Endothelial cell of umbilical vein (primary cell): ENCODE measurements around the gene MVB12B. TPM values are rescaled to one million over a fixed set of nuclear protein-coding genes. Genes with fewer than 3 reads are reported as not detected.

ENCODE experiments used
- BruUV-seq: library from RNA; stranded (reverse); fragments of 400-500 nt; replicated peaks from 2 replicates; lab custom pipeline; 2021; lab: Mats Ljungman, UMichigan
- CTCF ChIA-PET: fragments of 300-600, 350-600 bp; sonication (Branson Sonifier 250); formaldehyde crosslinking; loops from one replicate; lab custom pipeline; 2021; ENCODE audit warnings: antibody characterized with exemption, inconsistent platforms; lab: Charles Lee
- POLR2A ChIA-PET: fragments of 300-600, 350-600 bp; sonication (Branson Sonifier 250); formaldehyde crosslinking; loops from one replicate; lab custom pipeline; 2021; ENCODE audit warnings: antibody characterized with exemption, inconsistent platforms; lab: Charles Lee
- DNase-seq: peaks from one replicate; pipeline ENCODE4 v3.0.0-alpha.2; 2011; ENCODE audit warnings: low read depth, low spot score
- FAIRE-seq: peaks from 2 replicates; lab custom pipeline; 2011; peaks lifted over from hg19 to GRCh38; lab: Jason Lieb, UNC
- H2AFZ ChIP-seq: 2 replicates; pipeline ENCODE4 v1.6.0; 2012; ENCODE audit warnings: low read depth, low read length, control low read depth, inconsistent platforms
- H3K27ac ChIP-seq: 2 replicates; pipeline ENCODE4 v1.5.1; 2011; ENCODE audit warnings: low read depth, mild to moderate bottlenecking, control low read depth, low read length, moderate library complexity; ENCODE audit not compliant: insufficient read depth
- H3K27me3 ChIP-seq, 2 experiments: 2 replicates each; pipeline versions ENCODE4 v1.6.0 to v1.6.1; 2011; ENCODE audit warnings: low read length in 2 of 2, mixed read lengths in 1 of 2; ENCODE audit not compliant: control insufficient read depth in 2 of 2, insufficient read depth in 2 of 2
- H3K36me3 ChIP-seq, 2 experiments: 2 replicates in 1 of 2; 3 replicates in 1 of 2; pipeline ENCODE4 v1.5.1; 2011; ENCODE audit warnings: low read length in 2 of 2, mild to moderate bottlenecking in 1 of 2, moderate library complexity in 1 of 2; ENCODE audit not compliant: control insufficient read depth in 2 of 2, insufficient read depth in 2 of 2; ENCODE audit errors: extremely low read depth in 1 of 2
- H3K4me1 ChIP-seq: 3 replicates; pipeline ENCODE4 v1.5.1; 2011; ENCODE audit warnings: mild to moderate bottlenecking, low read length; ENCODE audit not compliant: control insufficient read depth, insufficient read depth; ENCODE audit errors: extremely low read depth
- H3K4me2 ChIP-seq: 2 replicates; pipeline ENCODE4 v1.6.1; 2011; ENCODE audit warnings: low read length, control low read depth, mixed read lengths; ENCODE audit not compliant: insufficient read depth
- H3K4me3 ChIP-seq, 3 experiments: fragments of 200-600 bp in 1 of 3; sonication (generic), shearing (Covaris generic) in 1 of 3; replicated peaks in 1 of 3; 2 replicates each; pipeline ENCODE4 v1.5.1; 2011 to 2016; ENCODE audit warnings: control low read depth in 3 of 3, low read length in 3 of 3, mild to moderate bottlenecking in 2 of 3, inconsistent platforms in 1 of 3, low read depth in 1 of 3, moderate library complexity in 1 of 3; ENCODE audit not compliant: insufficient read depth in 1 of 3
- H3K79me2 ChIP-seq: 2 replicates; pipeline ENCODE4 v1.6.0; 2012; ENCODE audit warnings: low read length, inconsistent platforms; ENCODE audit not compliant: control insufficient read depth, insufficient read depth
- H3K9ac ChIP-seq: replicated peaks from 2 replicates; pipeline ENCODE3; 2011; ENCODE audit warnings: low read length, control low read depth; ENCODE audit not compliant: insufficient read depth; ENCODE audit errors: extremely low read depth
- H3K9me1 ChIP-seq: replicated peaks from 3 replicates; pipeline ENCODE4 v1.6.0; 2011; ENCODE audit warnings: mild to moderate bottlenecking, low read length; ENCODE audit not compliant: control insufficient read depth, insufficient read depth; ENCODE audit errors: extremely low read depth
- H3K9me3 ChIP-seq: replicated peaks from 2 replicates; pipeline ENCODE4 v1.5.1; 2012; ENCODE audit warnings: low read length, inconsistent platforms; ENCODE audit not compliant: control insufficient read depth, insufficient read depth
- H4K20me1 ChIP-seq: replicated peaks from 2 replicates; pipeline ENCODE3; 2011; ENCODE audit warnings: mild to moderate bottlenecking, low read length; ENCODE audit not compliant: control insufficient read depth, insufficient read depth; ENCODE audit errors: extremely low read depth
- CTCF ChIP-seq, 2 donors: IDR thresholded peaks; 1 replicate in 1 of 2; 2 replicates in 1 of 2; pipeline ENCODE4 v1.5.1; 2011; ENCODE audit warnings: low read length in 2 of 2, mild to moderate bottlenecking in 2 of 2, moderate library complexity in 2 of 2, control low read depth in 1 of 2, inconsistent platforms in 1 of 2, low read depth in 1 of 2; ENCODE audit not compliant: insufficient read depth in 1 of 2; ENCODE audit errors: extremely low read depth in 1 of 2
- EZH2 ChIP-seq: IDR thresholded peaks from 2 replicates; pipeline ENCODE4 v1.6.1; 2012; ENCODE audit warnings: borderline replicate concordance, low read depth, mild to moderate bottlenecking, moderate library complexity, low read length, inconsistent platforms; ENCODE audit not compliant: severe bottlenecking
- FOS ChIP-seq: IDR thresholded peaks from 2 replicates; pipeline ENCODE4 v1.6.1; 2011; ENCODE audit warnings: mild to moderate bottlenecking, low read length, moderate library complexity, borderline replicate concordance; ENCODE audit not compliant: insufficient read depth
- GATA2 ChIP-seq: IDR thresholded peaks from 2 replicates; pipeline ENCODE4 v1.7.0; 2011; ENCODE audit warnings: low read depth, mild to moderate bottlenecking, moderate library complexity, mixed read lengths, low read length; ENCODE audit not compliant: insufficient read length, insufficient read depth
- JUN ChIP-seq: IDR thresholded peaks from 2 replicates; pipeline ENCODE4 v1.6.1; 2011; ENCODE audit warnings: borderline replicate concordance, low read depth; ENCODE audit not compliant: insufficient read length, insufficient read depth
- MAX ChIP-seq: IDR thresholded peaks from 2 replicates; pipeline ENCODE4 v1.6.1; 2011; ENCODE audit not compliant: insufficient read depth, insufficient read length
- MYC ChIP-seq: IDR thresholded peaks from one replicate; pipeline ENCODE4 v1.6.1; 2011; ENCODE audit warnings: mild to moderate bottlenecking, low read depth, low read length
- POLR2A ChIP-seq: IDR thresholded peaks from 2 replicates; pipeline ENCODE4 v1.6.1; 2012; ENCODE audit warnings: low read depth, mild to moderate bottlenecking, control low read depth, low read length
- POLR2AphosphoS5 ChIP-seq: IDR thresholded peaks from 2 replicates; pipeline ENCODE4 v1.6.1; 2012; ENCODE audit warnings: low read depth, mild to moderate bottlenecking, control low read depth, low read length, moderate library complexity; ENCODE audit not compliant: insufficient read depth
- dilution Hi-C: fragments of 300-500 bp; cut with MboI; formaldehyde crosslinking; loops from one replicate; pipeline ENCODE4 v1.15.0; 2019; ENCODE audit warnings: low sequenced_read_pairs; ENCODE audit not compliant: extremely low pct_ligation_motif_present
- intact Hi-C: fragments of 100-400 bp; cut with micrococcal nuclease; formaldehyde crosslinking; loops from one replicate; pipeline ENCODE4 v1.10.0; 2022
- polyA plus RNA-seq, 4 experiments: library from polyadenylated mRNA; depleted of rRNA in 3 of 4; stranded (reverse) in 3 of 4; unstranded in 1 of 4; fragments of >200 nt; gene quantifications; 2 replicates each; pipeline versions ENCODE4 v1.2.1 to v1.2.3, GENCODE V29; 2011 to 2012; ENCODE audit warnings: missing spikeins in 1 of 4
- total RNA-seq: library from RNA; stranded (reverse); gene quantifications from 2 replicates; pipeline ENCODE4 v1.2.3, GENCODE V29; 2021

The MVB12B gene
- total and polyA plus RNA-seq, 2 donors (not counting 3 experiments of a cell fraction or from before 2014, with no cell fraction given): 6.6 to 17.3 TPM

- H3K4me1 ChIP-seq: peaks cover 10% of the 10 kb centered on the region
- intact Hi-C loops: loop anchor here (10.0 kb wide), 1 partner anchor 987 kb away; no protein-coding TSS in a partner anchor
- CTCF ChIA-PET: interaction anchor here (0.7 to 3.2 kb wide), 4 partner anchors 64 to 984 kb away, joined by 3 to 14 read pairs (median 6); partner anchors contain the start of gene MVB12B
These were observed 65.4 kb downstream of the MVB12B start for GRCh38 chr9:126391713-126392661.

More at GRCh38 chr9:126391713-126392661, 65.4 kb downstream of the MVB12B start:
- Histone ChIP-seq H3K27ac (no peak overlapping the region), H3K4me2 (no peak overlapping the region), H3K9ac (no peak overlapping the region), H3K79me2 (no peaks in the 10 kb centered on the region), H3K36me3 (peaks cover 0 to 2% of the 10 kb centered on the region in 2 experiments), H3K9me1 (no peaks in the 10 kb centered on the region), H3K4me3 (no peak overlapping the region), H3K27me3 (no peaks in the 10 kb centered on the region), H3K9me3 (no peaks in the 10 kb centered on the region), H2AFZ (no peak overlapping the region), H4K20me1 (no peaks in the 10 kb centered on the region)
- dilution Hi-C loops: no loop called here
- no TSS peak for BruUV-seq
- POLR2A ChIA-PET: no interaction called here
- no peak for FAIRE-seq
- DNase-seq: no peak
- TF ChIP-seq CTCF (IDR thresholded peaks at IDR 0.05; ENCODE audit: extremely low read depth in 1 of 2, insufficient read depth in 1 of 2, low read depth in 1 of 2, low read length in 2 of 2): no peak
- no peak for TF ChIP-seq MYC
- TF ChIP-seq POLR2AphosphoS5: no peak
- TF ChIP-seq MAX: no peak
- no peak for TF ChIP-seq GATA2
- no peak for TF ChIP-seq JUN
- no peak for TF ChIP-seq FOS
- TF ChIP-seq POLR2A: no peak
- no peak for TF ChIP-seq EZH2
